ENCODE results near the gene TNFAIP6. TPM values are rescaled to one million over a fixed set of nuclear protein-coding genes. Genes with fewer than 3 reads are reported as not detected.

TNFAIP6 gene
- total RNA-seq, 1 experiment from 2014 or later: 1.8 TPM

- Mint-ChIP-seq H3K4me3 (ENCODE audit: unreplicated experiment) (no peak overlapping the region), H3K9me3 (ENCODE audit: unreplicated experiment) (peaks cover 19% of the 10 kb centered on the region), H3K27me3 (ENCODE audit: insufficient read depth, unreplicated experiment) (no peaks in the 10 kb centered on the region), H3K4me1 (ENCODE audit: insufficient read depth, unreplicated experiment) (no peaks in the 10 kb centered on the region), H3K27ac (ENCODE audit: low read depth, unreplicated experiment) (no peak overlapping the region), H3K36me3 (ENCODE audit: insufficient read depth, unreplicated experiment) (no peaks in the 10 kb centered on the region)
- BruUV-seq (replicated peaks): no TSS peak
- POLR2A ChIA-PET: interaction anchor here (0.7 kb wide), 1 partner anchor 40 kb away, joined by 3 read pairs; no protein-coding TSS in a partner anchor
- CTCF ChIA-PET: no interaction called here
- no peak for DNase-seq (ENCODE audit: unreplicated experiment)
- TF ChIP-seq CTCF (IDR thresholded peaks at IDR 0.05; ENCODE audit: unreplicated experiment): no peak
- intact Hi-C loops (cut with micrococcal nuclease): no loop called here
These were observed 12.5 kb upstream of the TNFAIP6 start for GRCh38 chr2:151344906-151345305.

DNA sequence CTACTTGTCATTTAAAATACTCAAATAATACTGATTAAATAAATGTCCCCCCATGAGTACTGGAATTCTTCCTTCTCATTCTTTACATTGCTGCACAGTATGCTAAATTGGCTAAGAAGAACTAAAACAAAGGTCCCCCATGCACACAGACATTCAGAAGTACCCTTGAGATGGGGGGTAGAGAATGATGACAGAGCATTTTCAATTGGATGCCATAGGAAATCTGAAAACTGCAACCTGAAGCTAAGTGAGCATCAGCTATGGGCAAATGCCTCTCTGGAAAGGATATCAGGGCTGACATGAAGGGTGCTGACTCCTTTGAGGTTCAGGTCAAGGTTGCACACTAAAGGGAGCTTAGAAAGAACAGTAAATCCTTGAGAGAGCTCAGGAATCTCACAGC, 10.1 kb upstream of the TNFAIP6 start:
- BruUV-seq (replicated peaks): no TSS peak
- POLR2A ChIA-PET: no interaction called here
- no peak for DNase-seq (ENCODE audit: unreplicated experiment)
- intact Hi-C loops (cut with micrococcal nuclease): no loop called here
- Mint-ChIP-seq H3K4me3 (ENCODE audit: unreplicated experiment) (no peak overlapping the region), H3K9me3 (ENCODE audit: unreplicated experiment) (peaks cover 8% of the 10 kb centered on the region), H3K27ac (ENCODE audit: low read depth, unreplicated experiment) (no peak overlapping the region), H3K4me1 (ENCODE audit: insufficient read depth, unreplicated experiment) (peaks cover 5% of the 10 kb centered on the region), H3K36me3 (ENCODE audit: insufficient read depth, unreplicated experiment) (no peaks in the 10 kb centered on the region), H3K27me3 (ENCODE audit: insufficient read depth, unreplicated experiment) (no peaks in the 10 kb centered on the region)
- CTCF ChIA-PET: no interaction called here
- TF ChIP-seq CTCF (IDR thresholded peaks at IDR 0.05; ENCODE audit: unreplicated experiment): no peak

GRCh38 chr2:151347906-151348305, 9.5 kb upstream of the TNFAIP6 start:
- Mint-ChIP-seq H3K27me3 (ENCODE audit: insufficient read depth, unreplicated experiment) (no peaks in the 10 kb centered on the region), H3K4me1 (ENCODE audit: insufficient read depth, unreplicated experiment) (peaks cover 5% of the 10 kb centered on the region), H3K4me3 (ENCODE audit: unreplicated experiment) (no peak overlapping the region), H3K9me3 (ENCODE audit: unreplicated experiment) (peaks cover 8% of the 10 kb centered on the region), H3K27ac (ENCODE audit: low read depth, unreplicated experiment) (no peak overlapping the region), H3K36me3 (ENCODE audit: insufficient read depth, unreplicated experiment) (no peaks in the 10 kb centered on the region)
- POLR2A ChIA-PET: no interaction called here
- CTCF ChIA-PET: interaction anchor here (0.7 kb wide), 1 partner anchor 753 kb away, joined by 3 read pairs; no protein-coding TSS in a partner anchor
- BruUV-seq (replicated peaks): no TSS peak
- DNase-seq (ENCODE audit: unreplicated experiment): no peak
- intact Hi-C loops (cut with micrococcal nuclease): no loop called here
- TF ChIP-seq CTCF (IDR thresholded peaks at IDR 0.05; ENCODE audit: unreplicated experiment): no peak

DNA sequence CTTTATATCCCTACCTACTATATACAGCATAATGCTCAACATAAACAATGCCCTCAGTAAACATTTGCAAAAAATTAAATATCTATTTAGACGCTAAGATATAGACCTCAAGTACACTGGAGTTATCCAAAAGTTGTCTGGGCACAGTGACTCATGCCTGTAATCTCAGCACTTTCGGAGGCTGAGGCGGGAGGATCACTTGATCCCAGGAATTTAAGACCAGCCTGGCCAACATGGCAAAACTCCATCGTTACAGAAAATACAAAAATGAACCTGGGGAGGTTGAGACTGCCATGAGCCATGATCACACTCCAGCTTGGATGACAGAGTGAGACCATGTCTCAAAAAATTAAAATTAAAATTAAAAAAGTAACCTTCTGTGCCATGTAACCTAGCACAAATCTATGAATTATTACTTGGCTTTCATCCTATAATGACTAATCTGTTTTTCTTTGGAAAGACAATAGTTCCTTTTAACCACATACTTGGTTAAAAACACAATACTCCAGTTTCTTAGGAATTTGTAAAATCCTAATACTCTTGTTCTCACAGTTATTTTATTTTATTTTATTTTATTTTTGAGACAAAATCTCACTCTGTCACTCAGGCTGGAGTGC, 6.7 kb upstream of the TNFAIP6 start:
- H3K27ac Mint-ChIP-seq (ENCODE audit: low read depth, unreplicated experiment): no peak overlapping the region
- TF ChIP-seq CTCF (IDR thresholded peaks at IDR 0.05; ENCODE audit: unreplicated experiment): no peak
- no peak overlapping the region for H3K4me3 Mint-ChIP-seq (ENCODE audit: unreplicated experiment)
- ChIA-PET POLR2A (no interaction called here), CTCF (no interaction called here)
- no peaks in the 10 kb centered on the region for H3K36me3 Mint-ChIP-seq (ENCODE audit: insufficient read depth, unreplicated experiment)
- no peaks in the 10 kb centered on the region for H3K27me3 Mint-ChIP-seq (ENCODE audit: insufficient read depth, unreplicated experiment)
- intact Hi-C loops (cut with micrococcal nuclease): no loop called here
- DNase-seq (ENCODE audit: unreplicated experiment): peak; percentile 44
- H3K9me3 Mint-ChIP-seq (ENCODE audit: unreplicated experiment): no peaks in the 10 kb centered on the region
- BruUV-seq (replicated peaks): no TSS peak
- H3K4me1 Mint-ChIP-seq (ENCODE audit: insufficient read depth, unreplicated experiment): peaks cover 15% of the 10 kb centered on the region
